H9 (cell line): ENCODE measurements around the gene CTIF. TPM values are rescaled to one million over a fixed set of nuclear protein-coding genes. Genes with fewer than 3 reads are reported as not detected.
A peak's percentile ranks its signal among the peaks of the same experiment; 100 is the strongest.

ENCODE experiments used
- DNase-seq: peaks from one replicate; pipeline ENCODE4 v3.0.0-alpha.2; 2017
- H2AFZ ChIP-seq: one replicate; pipeline ENCODE4 v1.6.1; 2013; ENCODE audit warnings: mild to moderate bottlenecking, low read length, control low read depth, moderate library complexity
- H2AK5ac ChIP-seq: 2 replicates; pipeline ENCODE4 v1.6.1; 2013; ENCODE audit warnings: low read length, control low read depth, mixed read lengths; ENCODE audit not compliant: insufficient read length
- H2BK120ac ChIP-seq: one replicate; pipeline ENCODE4 v1.6.1; 2013; ENCODE audit warnings: low read depth, mild to moderate bottlenecking, low read length, control low read depth, inconsistent platforms; ENCODE audit not compliant: poor library complexity, severe bottlenecking
- H2BK12ac ChIP-seq: 2 replicates; pipeline ENCODE4 v1.6.1; 2013; ENCODE audit warnings: low read length, control low read depth, mixed read lengths, low read depth; ENCODE audit not compliant: insufficient read length
- H2BK15ac ChIP-seq: 2 replicates; pipeline ENCODE4 v1.6.1; 2013; ENCODE audit warnings: low read depth, low read length, control low read depth
- H2BK20ac ChIP-seq: one replicate; pipeline ENCODE4 v1.6.1; 2013; ENCODE audit warnings: low read depth, mild to moderate bottlenecking, low read length, control low read depth, inconsistent platforms; ENCODE audit not compliant: poor library complexity, severe bottlenecking
- H2BK5ac ChIP-seq: 2 replicates; pipeline ENCODE4 v1.6.1; 2013; ENCODE audit warnings: low read length, control low read depth, mixed read lengths; ENCODE audit not compliant: insufficient read length
- H3K14ac ChIP-seq: 2 replicates; pipeline ENCODE4 v1.6.1; 2013; ENCODE audit warnings: low read length, control low read depth; ENCODE audit not compliant: insufficient read depth
- H3K18ac ChIP-seq: 2 replicates; pipeline ENCODE4 v1.6.1; 2013; ENCODE audit warnings: low read depth, mild to moderate bottlenecking, mixed read lengths, low read length, control low read depth; ENCODE audit not compliant: insufficient read length
- H3K23ac ChIP-seq: 2 replicates; pipeline ENCODE4 v1.6.1; 2013; ENCODE audit warnings: low read length, control low read depth, mixed read lengths, low read depth; ENCODE audit not compliant: insufficient read length
- H3K23me2 ChIP-seq: 2 replicates; pipeline ENCODE4 v1.6.1; 2013; ENCODE audit warnings: low read depth, mild to moderate bottlenecking, mixed read lengths, low read length, control low read depth; ENCODE audit not compliant: insufficient read length, poor library complexity, severe bottlenecking
- H3K27ac ChIP-seq: 2 replicates; pipeline ENCODE4 v1.5.1; 2013; ENCODE audit warnings: low read length, control low read depth, mixed read lengths, low read depth; ENCODE audit not compliant: insufficient read length
- H3K27me3 ChIP-seq: 2 replicates; pipeline ENCODE4 v1.6.1; 2013; ENCODE audit warnings: low read length, control low read depth, inconsistent platforms; ENCODE audit not compliant: insufficient read depth
- H3K4ac ChIP-seq: 2 replicates; pipeline ENCODE4 v1.6.1; 2013; ENCODE audit warnings: low read depth, mild to moderate bottlenecking, control low read depth, inconsistent platforms, low read length, moderate library complexity
- H3K4me1 ChIP-seq: 2 replicates; pipeline ENCODE4 v1.6.1; 2013; ENCODE audit warnings: low read length, control low read depth, inconsistent platforms; ENCODE audit not compliant: insufficient read depth
- H3K4me2 ChIP-seq: 2 replicates; pipeline ENCODE4 v1.6.1; 2013; ENCODE audit warnings: low read length, control low read depth, mixed read lengths; ENCODE audit not compliant: insufficient read length, insufficient read depth
- H3K56ac ChIP-seq: 2 replicates; pipeline ENCODE4 v1.6.1; 2013; ENCODE audit warnings: low read depth, mild to moderate bottlenecking, mixed read lengths, low read length, control low read depth; ENCODE audit not compliant: insufficient read length
- H3K79me1 ChIP-seq: 2 replicates; pipeline ENCODE4 v1.6.1; 2013; ENCODE audit warnings: low read depth, mild to moderate bottlenecking, moderate library complexity, low read length, control low read depth, inconsistent platforms; ENCODE audit not compliant: insufficient read depth, poor library complexity, severe bottlenecking
- H3K79me2 ChIP-seq: 2 replicates; pipeline ENCODE4 v1.6.1; 2013; ENCODE audit warnings: low read length, control low read depth, inconsistent platforms; ENCODE audit not compliant: insufficient read depth
- H3K9ac ChIP-seq: 2 replicates; pipeline ENCODE4 v1.6.1; 2013; ENCODE audit warnings: low read length, control low read depth, mixed read lengths; ENCODE audit not compliant: insufficient read length; ENCODE audit errors: extremely low read depth
- H3K9me3 ChIP-seq: one replicate; pipeline ENCODE4 v1.6.1; 2013; ENCODE audit warnings: low read depth, low read length, inconsistent platforms; ENCODE audit not compliant: control insufficient read depth
- H3T11ph ChIP-seq: one replicate; pipeline ENCODE4 v1.6.1; 2013; ENCODE audit warnings: mild to moderate bottlenecking, low read length, control low read depth, inconsistent platforms
- H4K20me1 ChIP-seq: one replicate; pipeline ENCODE4 v1.6.1; 2013; ENCODE audit not compliant: control insufficient read depth, insufficient read length, insufficient read depth
- H4K5ac ChIP-seq: 2 replicates; pipeline ENCODE4 v1.6.1; 2013; ENCODE audit warnings: low read depth, mild to moderate bottlenecking, mixed read lengths, low read length, control low read depth; ENCODE audit not compliant: insufficient read length
- H4K8ac ChIP-seq: replicated peaks from 2 replicates; pipeline ENCODE4 v1.6.1; 2013; ENCODE audit warnings: low read length, control low read depth, mixed read lengths, low read depth; ENCODE audit not compliant: insufficient read length
- H4K91ac ChIP-seq: 2 replicates; pipeline ENCODE4 v1.6.1; 2013; ENCODE audit warnings: low read depth, mild to moderate bottlenecking, moderate library complexity, mixed read lengths, low read length, control low read depth; ENCODE audit not compliant: insufficient read length
- H3K27ac Mint-ChIP-seq, 3 experiments: 2 replicates in 2 of 3; 3 replicates in 1 of 3; pipeline ENCODE4 v1.8.0; 2020 to 2021; ENCODE audit warnings: mixed read lengths in 3 of 3, mild to moderate bottlenecking in 1 of 3, moderate library complexity in 1 of 3
- H3K27me3 Mint-ChIP-seq: 2 replicates; pipeline ENCODE4 v1.8.0; 2021; ENCODE audit warnings: low read depth, mild to moderate bottlenecking, moderate library complexity, mixed read lengths
- H3K36me3 Mint-ChIP-seq, 3 experiments: 2 replicates in 2 of 3; 3 replicates in 1 of 3; pipeline ENCODE4 v1.8.0; 2020 to 2021; ENCODE audit warnings: low read depth in 3 of 3, mixed read lengths in 3 of 3; ENCODE audit not compliant: insufficient read depth in 1 of 3
- H3K4me1 Mint-ChIP-seq, 2 experiments: 2 replicates each; pipeline ENCODE4 v1.8.0; 2020; ENCODE audit warnings: mixed read lengths in 2 of 2
- H3K4me3 Mint-ChIP-seq, 2 experiments: 2 replicates in 1 of 2; 3 replicates in 1 of 2; pipeline ENCODE4 v1.8.0; 2020 to 2021; ENCODE audit warnings: mild to moderate bottlenecking in 2 of 2, mixed read lengths in 2 of 2, moderate library complexity in 1 of 2
- H3K9me3 Mint-ChIP-seq, 2 experiments: 2 replicates in 1 of 2; 3 replicates in 1 of 2; pipeline ENCODE4 v1.8.0; 2020; ENCODE audit warnings: mild to moderate bottlenecking in 2 of 2, mixed read lengths in 2 of 2, moderate library complexity in 1 of 2
- WGBS: extraction: QIAGEN DNeasy Blood & Tissue Kit; methylation state at CpG from one replicate; pipeline ENCODE4 v1.1.7; 2013; ENCODE audit warnings: missing lambda C conversion rate, low lambda C conversion rate, mixed read lengths; ENCODE audit not compliant: insufficient read length; ENCODE audit errors: extremely low coverage; 5-methylcytosine and 5-hydroxymethylcytosine counted together
- total RNA-seq: library from RNA; stranded (reverse); gene quantifications from 2 replicates; pipeline ENCODE4 v1.2.1, GENCODE V29; 2021
- TF ChIP-seq, protein P1 (sequence below): fragments of 200-600 bp; sonication (generic); conservative IDR thresholded peaks from 3 replicates; pipeline ENCODE4 v1.8.0; 2021; ENCODE audit warnings: antibody characterized with exemption, mild to moderate bottlenecking

The CTIF gene
- total RNA-seq, 1 experiment from 2014 or later: 15.8 TPM

DNA sequence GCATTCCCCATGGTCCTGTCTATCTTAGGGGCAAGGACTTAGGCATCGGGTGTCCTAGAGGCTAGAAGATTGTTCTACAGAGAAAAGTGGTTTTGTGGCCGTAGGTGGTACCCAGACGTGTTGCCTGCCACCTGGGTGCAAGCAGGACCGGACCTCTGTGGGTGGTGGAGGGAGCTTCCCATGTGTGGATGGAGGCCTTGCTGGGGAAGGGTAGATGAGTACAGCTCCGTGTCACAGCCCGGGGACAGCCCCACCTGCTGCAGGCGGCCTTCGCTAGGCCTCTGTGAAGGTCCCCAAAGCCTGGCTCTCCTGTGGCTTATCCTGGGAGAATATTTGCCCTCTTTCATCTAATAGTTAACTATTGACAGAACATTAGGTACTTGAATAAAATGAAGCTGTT, 25.3 kb downstream of the CTIF start:
- H3T11ph ChIP-seq: no peak overlapping the region
- H2BK5ac ChIP-seq: no peak overlapping the region
- Mint-ChIP-seq H3K27ac (peak overlapping the region; percentile 18 to 79 (median 72); a peak in 2 of 7 replicates), H3K36me3 (peaks cover 9 to 15% (median 13%) of the 10 kb centered on the region in 3 experiments), H3K4me1 (peaks cover 21 to 25% of the 10 kb centered on the region in 2 experiments), H3K9me3 (peaks cover 13 to 15% of the 10 kb centered on the region in 2 experiments; a peak in 4 of 5 replicates), H3K4me3 (no peak overlapping the region), H3K27me3 (no peaks in the 10 kb centered on the region)
- H3K56ac ChIP-seq: no peak overlapping the region
- H3K4ac ChIP-seq: no peak overlapping the region
- no peak overlapping the region for H2AFZ ChIP-seq
- H3K27me3 ChIP-seq: no peaks in the 10 kb centered on the region
- no peak overlapping the region for H2BK20ac ChIP-seq
- TF ChIP-seq, protein P1, sequence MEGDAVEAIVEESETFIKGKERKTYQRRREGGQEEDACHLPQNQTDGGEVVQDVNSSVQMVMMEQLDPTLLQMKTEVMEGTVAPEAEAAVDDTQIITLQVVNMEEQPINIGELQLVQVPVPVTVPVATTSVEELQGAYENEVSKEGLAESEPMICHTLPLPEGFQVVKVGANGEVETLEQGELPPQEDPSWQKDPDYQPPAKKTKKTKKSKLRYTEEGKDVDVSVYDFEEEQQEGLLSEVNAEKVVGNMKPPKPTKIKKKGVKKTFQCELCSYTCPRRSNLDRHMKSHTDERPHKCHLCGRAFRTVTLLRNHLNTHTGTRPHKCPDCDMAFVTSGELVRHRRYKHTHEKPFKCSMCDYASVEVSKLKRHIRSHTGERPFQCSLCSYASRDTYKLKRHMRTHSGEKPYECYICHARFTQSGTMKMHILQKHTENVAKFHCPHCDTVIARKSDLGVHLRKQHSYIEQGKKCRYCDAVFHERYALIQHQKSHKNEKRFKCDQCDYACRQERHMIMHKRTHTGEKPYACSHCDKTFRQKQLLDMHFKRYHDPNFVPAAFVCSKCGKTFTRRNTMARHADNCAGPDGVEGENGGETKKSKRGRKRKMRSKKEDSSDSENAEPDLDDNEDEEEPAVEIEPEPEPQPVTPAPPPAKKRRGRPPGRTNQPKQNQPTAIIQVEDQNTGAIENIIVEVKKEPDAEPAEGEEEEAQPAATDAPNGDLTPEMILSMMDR: no peak
- H3K4me1 ChIP-seq: peaks cover 2% of the 10 kb centered on the region; the same call in 1 of the 2 replicates
- no peak for DNase-seq
- H3K27ac ChIP-seq: no peak overlapping the region
- no peak overlapping the region for H3K14ac ChIP-seq
- no CpG with 5 or more reads among the region's 8 CpGs for WGBS
- H2AK5ac ChIP-seq: no peak overlapping the region
- no peak overlapping the region for H4K5ac ChIP-seq
- no peaks in the 10 kb centered on the region for H3K23me2 ChIP-seq
- H3K79me1 ChIP-seq: no peaks in the 10 kb centered on the region
- no peaks in the 10 kb centered on the region for H3K9me3 ChIP-seq
- H4K20me1 ChIP-seq: no peaks in the 10 kb centered on the region
- H4K91ac ChIP-seq: no peak overlapping the region
- H2BK12ac ChIP-seq: no peak overlapping the region
- no peak overlapping the region for H2BK15ac ChIP-seq
- H3K4me2 ChIP-seq: no peak overlapping the region
- H3K23ac ChIP-seq: no peak overlapping the region
- no peak overlapping the region for H2BK120ac ChIP-seq
- H3K18ac ChIP-seq: no peak overlapping the region
- no peaks in the 10 kb centered on the region for H3K79me2 ChIP-seq
- no peak overlapping the region for H4K8ac ChIP-seq
- no peak overlapping the region for H3K9ac ChIP-seq
